HepG2 (cell line): ENCODE results near the gene ZMIZ1. TPM values are rescaled to one million over a fixed set of nuclear protein-coding genes. Genes with fewer than 3 reads are reported as not detected.

Experiments
- ADNP ChIP-seq: sonication (generic); formaldehyde crosslinking; IDR thresholded peaks from 2 replicates; pipeline ENCODE4 v1.4.0; 2020; ENCODE audit warnings: missing genetic modification reagents
- BRD4 ChIP-seq: sonication (generic); formaldehyde crosslinking; IDR thresholded peaks from 2 replicates; pipeline ENCODE4 v1.4.0; 2020; ENCODE audit warnings: missing genetic modification reagents
- EHMT2 ChIP-seq: fragments of 200-600 bp; sonication (generic); IDR thresholded peaks from 2 replicates; pipeline ENCODE4 v1.7.0; 2017; ENCODE audit warnings: antibody characterized with exemption, low read depth, low read length, borderline replicate concordance
- ESRRA ChIP-seq: sonication (generic); formaldehyde crosslinking; IDR thresholded peaks from 2 replicates; pipeline ENCODE4 v1.5.1; 2020; ENCODE audit warnings: mild to moderate bottlenecking, low read depth, missing genetic modification reagents
- FUBP1 ChIP-seq: sonication (generic); formaldehyde crosslinking; IDR thresholded peaks from 2 replicates; pipeline ENCODE4 v1.5.1; 2020; ENCODE audit warnings: missing genetic modification reagents, mild to moderate bottlenecking, borderline replicate concordance
- GLMP ChIP-seq: sonication (generic); formaldehyde crosslinking; IDR thresholded peaks from 2 replicates; pipeline ENCODE4 v1.9.0; 2021; ENCODE audit warnings: missing genetic modification reagents, mild to moderate bottlenecking, borderline replicate concordance
- HNF4G ChIP-seq, 2 experiments: sonication (generic) in 1 of 2; formaldehyde crosslinking in 1 of 2; IDR thresholded peaks; 2 replicates each; pipeline versions ENCODE4 v1.4.0 to v1.6.1; 2011 to 2020; ENCODE audit warnings: borderline replicate concordance in 2 of 2, low read depth in 2 of 2, mild to moderate bottlenecking in 2 of 2, low read length in 1 of 2, missing genetic modification reagents in 1 of 2, moderate library complexity in 1 of 2
- IKZF5 ChIP-seq: IDR thresholded peaks from 2 replicates; pipeline ENCODE4 v1.6.1; 2018; ENCODE audit warnings: missing genetic modification reagents, mild to moderate bottlenecking, missing compliant biosample characterization
- KDM4B ChIP-seq: sonication (generic); formaldehyde crosslinking; IDR thresholded peaks from 2 replicates; pipeline ENCODE4 v1.4.0; 2020; ENCODE audit warnings: missing genetic modification reagents
- KLF16 ChIP-seq, 2 experiments: sonication (generic) in 1 of 2; formaldehyde crosslinking in 1 of 2; IDR thresholded peaks; 2 replicates each; pipeline versions ENCODE4 v1.6.1 to v1.8.0; 2016 to 2023; ENCODE audit warnings: missing genetic modification reagents in 2 of 2, missing compliant biosample characterization in 1 of 2
- NCOR1 ChIP-seq: fragments of 200-600 bp; sonication (generic); IDR thresholded peaks from 2 replicates; pipeline ENCODE4 v1.7.0; 2017; ENCODE audit warnings: antibody characterized with exemption, low read length, borderline replicate concordance
- NFRKB ChIP-seq: fragments of 450-650 bp; IDR thresholded peaks from 2 replicates; pipeline ENCODE4 v1.6.1; 2017
- PCBP1 ChIP-seq: fragments of 200-400 bp; formaldehyde crosslinking; IDR thresholded peaks from 2 replicates; pipeline ENCODE4 v1.6.1; 2017; ENCODE audit warnings: mild to moderate bottlenecking, low read depth, low read length, borderline replicate concordance
- PHF21A ChIP-seq: sonication (generic); formaldehyde crosslinking; IDR thresholded peaks from 2 replicates; pipeline ENCODE4 v1.5.0; 2020; ENCODE audit warnings: mild to moderate bottlenecking, missing genetic modification reagents
- SAP130 ChIP-seq: IDR thresholded peaks from 2 replicates; pipeline ENCODE4 v1.6.1; 2016; ENCODE audit warnings: low read depth
- STAG1 ChIP-seq: sonication (generic); formaldehyde crosslinking; IDR thresholded peaks from 2 replicates; pipeline ENCODE4 v1.4.0; 2020; ENCODE audit warnings: missing genetic modification reagents
- TCF7 ChIP-seq: sonication (generic); IDR thresholded peaks from 2 replicates; pipeline ENCODE4 v1.6.1; 2016; ENCODE audit warnings: antibody characterized with exemption, low read depth
- TP53 ChIP-seq: sonication (generic); formaldehyde crosslinking; conservative IDR thresholded peaks from 2 replicates; pipeline ENCODE4 v1.4.0; 2020; ENCODE audit warnings: missing genetic modification reagents
- ZBTB43 ChIP-seq: sonication (generic); formaldehyde crosslinking; conservative IDR thresholded peaks from 2 replicates; pipeline ENCODE4 v1.4.0; 2020; ENCODE audit warnings: missing genetic modification reagents
- ZNF180 ChIP-seq: sonication (generic); formaldehyde crosslinking; IDR thresholded peaks from 2 replicates; pipeline ENCODE4 v1.4.0; 2020; ENCODE audit warnings: low read depth, missing genetic modification reagents, borderline replicate concordance
- ZNF614 ChIP-seq: IDR thresholded peaks from 2 replicates; pipeline ENCODE4 v1.6.1; 2018; ENCODE audit warnings: missing biosample characterization, missing genetic modification reagents, inconsistent platforms, borderline replicate concordance
- polyA plus RNA-seq, 8 experiments: library from polyadenylated mRNA; depleted of rRNA in 3 of 8; stranded (reverse) in 7 of 8; unstranded in 1 of 8; fragments of >200 nt; fragmentation: Illumina TruSeq in 4 of 8; extraction: Trizol in 4 of 8; gene quantifications; 2 replicates each; pipeline versions ENCODE4 v1.2.1 to v1.2.3, GENCODE V29; 2011 to 2016; ENCODE audit warnings: low read depth in 4 of 8, missing spikeins in 1 of 8, mixed read lengths in 1 of 8; ENCODE audit not compliant: insufficient read depth in 1 of 8
- total RNA-seq, 5 experiments: library from RNA; depleted of rRNA; stranded (reverse); fragments of >200 nt; fragmentation: Illumina TruSeq; extraction: Trizol; gene quantifications; 2 replicates each; pipeline ENCODE4 v1.2.3, GENCODE V29; 2016; ENCODE audit warnings: low read depth in 1 of 5

Gene ZMIZ1
- total and polyA plus RNA-seq, 2 of the 13 experiments (the other 11 are each of a cell fraction or from before 2014, with no cell fraction given) = 5.3 to 10.2 TPM

GRCh38 chr10:79358811-79359210, 290.0 kb downstream of the ZMIZ1 start (continued):
- peak; percentile 56; the same call in 1 of the 2 replicates for TF ChIP-seq HNF4G (IDR thresholded peaks at IDR 0.05; ENCODE audit: borderline replicate concordance, low read depth, low read length)
- no peak; the same call in 1 of the 2 replicates for TF ChIP-seq HNF4G (CRISPR knock-in tag; IDR thresholded peaks at IDR 0.05; ENCODE audit: borderline replicate concordance, low read depth)
- TF ChIP-seq NCOR1 = peak; percentile 27; the same call in 1 of the 2 replicates
- peak; percentile 46; the same call in 1 of the 2 replicates for TF ChIP-seq PHF21A (CRISPR knock-in tag)
- no peak for TF ChIP-seq GLMP (CRISPR knock-in tag)
- TF ChIP-seq BRD4 (CRISPR knock-in tag) = no peak
- TF ChIP-seq SAP130 = peak; percentile 71
- TF ChIP-seq ZNF614 (CRISPR knock-in tag) = peak; percentile 24; the same call in 1 of the 2 replicates
- peak; percentile 75 for TF ChIP-seq ZBTB43
- TF ChIP-seq FUBP1 (CRISPR knock-in tag) = no peak
- TF ChIP-seq IKZF5 (CRISPR knock-in tag) = 0 out of 2 replicates have a peak, but pooled peaks have one; percentile 45
- no peak for TF ChIP-seq TP53 (CRISPR knock-in tag)
- TF ChIP-seq EHMT2 = peak; percentile 26; the same call in 1 of the 2 replicates
- TF ChIP-seq ESRRA = no peak
- TF ChIP-seq KDM4B (CRISPR knock-in tag) = no peak
- 0 out of 4 replicates have a peak, but pooled peaks of 1 of the 2 experiments have one; percentile 33 for TF ChIP-seq KLF16 (CRISPR knock-in tag; IDR thresholded peaks at IDR 0.05)
- TF ChIP-seq STAG1 = peak; percentile 25; the same call in 1 of the 2 replicates
- no peak for TF ChIP-seq PCBP1
- no peak for TF ChIP-seq ADNP (CRISPR knock-in tag)
- TF ChIP-seq NFRKB = no peak
- 0 out of 2 replicates have a peak, but pooled peaks have one; percentile 22 for TF ChIP-seq TCF7
- TF ChIP-seq ZNF180 = no peak
